GM12874 (cell line): ENCODE results near the gene GPR152.

Experiments
- TF ChIP-seq, protein P1 (sequence below): IDR thresholded peaks from 2 replicates; pipeline ENCODE4 v1.5.1; 2011; ENCODE audit warnings: low read depth, mild to moderate bottlenecking, control low read depth, low read length, moderate library complexity; ENCODE audit not compliant: insufficient read depth

The GPR152 gene

DNA sequence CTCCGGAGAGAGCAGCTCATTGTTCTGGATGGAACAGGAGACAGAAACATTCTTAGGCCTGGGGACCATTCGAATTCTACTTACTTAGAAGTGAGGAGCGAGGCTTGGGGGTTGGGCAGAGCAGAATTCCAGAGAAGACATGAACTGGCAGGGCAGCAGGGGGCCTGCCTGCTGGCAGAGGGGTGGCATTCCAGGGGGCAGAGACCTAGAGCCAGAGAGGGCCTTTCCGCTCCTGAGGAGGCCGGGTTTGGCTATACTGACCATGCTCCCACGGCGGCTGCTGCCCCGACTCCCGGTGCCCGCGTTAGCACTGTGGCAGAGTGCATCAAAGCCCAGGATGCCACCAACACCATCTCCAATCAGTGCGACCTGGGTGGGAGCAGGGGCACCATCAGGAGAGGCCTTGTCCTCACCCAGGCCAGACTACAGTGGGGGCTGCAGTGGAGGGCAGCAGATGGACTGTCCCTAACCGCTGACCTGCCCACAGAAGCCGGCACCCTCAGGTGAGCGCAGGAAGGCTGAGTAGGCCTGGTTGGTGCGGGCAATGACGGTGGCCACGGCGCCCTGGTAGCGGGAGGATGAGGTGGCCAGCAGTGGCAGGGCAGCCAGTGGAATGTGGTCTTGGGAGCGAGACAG lies 45.2 kb upstream of the GPR152 start:
- TF ChIP-seq, protein P1, sequence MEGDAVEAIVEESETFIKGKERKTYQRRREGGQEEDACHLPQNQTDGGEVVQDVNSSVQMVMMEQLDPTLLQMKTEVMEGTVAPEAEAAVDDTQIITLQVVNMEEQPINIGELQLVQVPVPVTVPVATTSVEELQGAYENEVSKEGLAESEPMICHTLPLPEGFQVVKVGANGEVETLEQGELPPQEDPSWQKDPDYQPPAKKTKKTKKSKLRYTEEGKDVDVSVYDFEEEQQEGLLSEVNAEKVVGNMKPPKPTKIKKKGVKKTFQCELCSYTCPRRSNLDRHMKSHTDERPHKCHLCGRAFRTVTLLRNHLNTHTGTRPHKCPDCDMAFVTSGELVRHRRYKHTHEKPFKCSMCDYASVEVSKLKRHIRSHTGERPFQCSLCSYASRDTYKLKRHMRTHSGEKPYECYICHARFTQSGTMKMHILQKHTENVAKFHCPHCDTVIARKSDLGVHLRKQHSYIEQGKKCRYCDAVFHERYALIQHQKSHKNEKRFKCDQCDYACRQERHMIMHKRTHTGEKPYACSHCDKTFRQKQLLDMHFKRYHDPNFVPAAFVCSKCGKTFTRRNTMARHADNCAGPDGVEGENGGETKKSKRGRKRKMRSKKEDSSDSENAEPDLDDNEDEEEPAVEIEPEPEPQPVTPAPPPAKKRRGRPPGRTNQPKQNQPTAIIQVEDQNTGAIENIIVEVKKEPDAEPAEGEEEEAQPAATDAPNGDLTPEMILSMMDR: no peak

DNA sequence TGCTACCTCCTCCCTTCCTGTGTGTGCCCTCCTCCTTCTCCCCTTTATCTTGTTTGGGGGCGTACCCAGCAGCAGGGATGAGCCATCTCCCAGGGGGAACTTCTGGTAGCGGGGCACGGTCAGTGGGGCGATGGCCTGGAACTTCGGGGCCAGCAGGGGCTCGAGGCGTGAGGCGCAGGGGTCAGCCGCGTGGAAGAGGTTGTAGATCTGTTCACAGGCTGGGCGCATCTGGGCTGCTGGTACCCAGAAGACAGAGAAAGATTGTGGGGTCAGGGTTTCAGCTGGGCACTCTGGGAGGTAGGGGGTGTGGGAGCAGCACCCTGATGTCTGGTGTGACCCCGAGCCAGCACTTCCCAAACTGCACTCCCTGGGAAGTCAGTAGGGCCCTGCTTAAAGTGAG lies 43.6 kb upstream of the GPR152 start:
- TF ChIP-seq, protein P1: no peak

DNA sequence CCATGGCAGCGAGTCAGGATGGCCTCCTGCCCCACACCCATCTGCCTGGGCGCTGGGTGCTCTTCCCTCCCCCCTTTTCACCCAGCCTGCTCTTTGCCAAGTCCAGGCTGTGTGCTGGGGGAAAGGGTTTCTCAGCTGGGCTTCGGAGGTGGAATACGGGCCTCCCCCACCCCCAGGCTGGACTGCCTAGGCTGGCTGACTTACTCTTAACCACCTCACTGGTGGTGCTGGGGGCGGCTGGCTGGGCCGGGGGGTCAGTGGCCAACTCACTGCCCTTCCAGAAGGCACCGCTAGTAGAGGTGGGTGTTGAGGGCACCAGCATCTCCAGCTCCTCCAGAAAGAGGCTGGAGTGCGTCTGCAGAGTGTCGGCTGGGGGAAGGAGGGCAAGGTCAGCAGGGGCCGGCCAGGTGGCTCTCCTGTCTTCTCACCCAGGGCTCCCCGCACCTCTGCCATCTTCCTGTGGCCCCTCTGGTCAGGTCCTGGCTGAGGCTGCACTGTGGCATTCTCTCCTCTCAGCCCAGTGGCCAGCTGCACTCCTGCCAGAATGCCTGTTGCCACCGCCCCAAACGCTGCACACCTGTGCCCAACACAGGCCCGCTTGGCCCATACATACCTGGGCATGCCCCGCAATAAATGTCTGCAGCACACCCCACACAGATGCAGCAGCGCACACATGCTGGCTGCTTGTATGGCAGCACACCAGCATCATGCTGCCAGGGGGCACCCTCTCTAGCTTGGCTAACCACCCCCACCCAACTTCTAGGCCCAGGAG lies 42.9 kb upstream of the GPR152 start:
- TF ChIP-seq, protein P1: no peak

DNA sequence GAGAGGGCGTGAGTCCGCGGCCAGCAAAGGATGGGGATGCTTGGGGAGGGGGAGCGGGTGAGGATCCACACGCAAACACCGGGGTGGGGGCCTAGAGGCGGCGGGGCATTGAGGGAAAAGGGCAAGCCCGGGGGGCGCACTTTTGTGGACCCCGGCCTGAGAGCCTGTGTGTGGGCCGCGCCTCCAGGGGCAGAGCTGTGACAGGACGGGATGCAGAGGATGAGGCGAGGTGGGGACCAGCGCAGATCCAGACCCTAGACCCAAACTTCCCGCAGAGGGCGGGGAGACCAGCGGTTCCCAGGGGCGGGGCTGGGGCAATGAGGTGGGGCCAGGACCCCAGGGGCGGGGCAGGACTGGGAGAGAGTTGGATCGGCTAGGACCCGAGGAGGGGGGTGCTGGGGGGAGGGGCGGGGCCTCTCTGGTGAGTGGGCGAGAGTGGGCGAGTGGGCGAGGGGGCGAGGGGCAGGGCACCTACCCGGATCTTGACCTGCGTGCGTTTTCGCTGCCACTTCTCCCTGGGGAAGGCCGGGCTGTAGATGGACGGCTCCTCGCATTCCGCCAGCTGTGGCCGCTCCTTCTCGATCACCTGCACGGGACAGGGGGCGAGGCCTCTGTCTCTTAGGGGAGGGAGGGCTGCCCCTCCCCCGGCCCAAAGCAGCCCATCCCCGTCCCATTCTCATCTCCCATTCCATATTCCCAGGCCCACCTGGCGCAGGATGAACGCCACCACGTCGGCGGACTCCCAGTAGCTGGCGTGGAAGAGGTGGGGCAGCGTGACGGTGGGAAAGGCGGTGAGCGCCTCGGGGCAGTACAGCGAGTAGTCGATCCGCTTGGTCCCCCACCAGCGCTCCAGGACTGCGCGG lies 42.1 kb upstream of the GPR152 start:
- TF ChIP-seq, protein P1: no peak

DNA sequence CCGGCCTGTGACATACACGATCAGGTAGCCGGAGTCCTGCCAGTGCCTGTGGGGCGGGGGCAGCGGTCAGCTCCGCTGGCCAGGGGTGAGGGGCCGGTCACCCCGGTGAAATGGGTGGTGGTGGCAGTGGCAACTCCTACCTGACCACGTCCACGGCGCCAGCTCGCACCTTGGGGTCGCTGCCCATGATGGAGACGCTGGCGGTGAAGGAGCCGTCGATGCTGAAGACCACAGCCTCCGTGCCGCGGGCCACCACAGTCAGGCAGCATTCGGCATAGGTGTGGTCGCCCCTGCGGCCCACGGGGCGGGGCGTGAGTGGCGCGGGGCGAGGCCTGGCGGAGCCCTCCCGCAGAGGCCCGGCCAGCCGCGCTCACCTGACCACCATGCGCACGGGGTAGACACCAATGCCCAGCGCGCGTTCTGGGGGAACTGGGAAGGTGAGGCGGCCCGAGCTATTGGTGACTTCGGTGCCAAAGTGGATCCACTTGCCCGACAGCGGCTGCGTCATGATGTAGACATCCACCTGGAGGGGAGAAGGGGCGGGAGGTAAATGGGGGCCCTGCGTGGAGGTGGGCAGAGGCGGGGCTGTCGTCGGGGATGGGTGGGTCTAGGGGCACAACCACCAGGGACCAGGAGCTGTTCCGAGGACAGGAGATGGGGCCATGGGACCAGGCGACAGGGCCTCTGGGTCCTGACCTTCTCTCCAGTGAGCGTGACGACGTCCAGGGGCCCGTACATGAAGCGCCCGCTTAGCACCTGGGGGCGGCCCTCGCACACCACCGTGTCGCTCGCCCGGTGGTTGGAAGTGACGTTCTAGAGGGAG lies 41.2 kb upstream of the GPR152 start:
- TF ChIP-seq, protein P1: no peak

DNA sequence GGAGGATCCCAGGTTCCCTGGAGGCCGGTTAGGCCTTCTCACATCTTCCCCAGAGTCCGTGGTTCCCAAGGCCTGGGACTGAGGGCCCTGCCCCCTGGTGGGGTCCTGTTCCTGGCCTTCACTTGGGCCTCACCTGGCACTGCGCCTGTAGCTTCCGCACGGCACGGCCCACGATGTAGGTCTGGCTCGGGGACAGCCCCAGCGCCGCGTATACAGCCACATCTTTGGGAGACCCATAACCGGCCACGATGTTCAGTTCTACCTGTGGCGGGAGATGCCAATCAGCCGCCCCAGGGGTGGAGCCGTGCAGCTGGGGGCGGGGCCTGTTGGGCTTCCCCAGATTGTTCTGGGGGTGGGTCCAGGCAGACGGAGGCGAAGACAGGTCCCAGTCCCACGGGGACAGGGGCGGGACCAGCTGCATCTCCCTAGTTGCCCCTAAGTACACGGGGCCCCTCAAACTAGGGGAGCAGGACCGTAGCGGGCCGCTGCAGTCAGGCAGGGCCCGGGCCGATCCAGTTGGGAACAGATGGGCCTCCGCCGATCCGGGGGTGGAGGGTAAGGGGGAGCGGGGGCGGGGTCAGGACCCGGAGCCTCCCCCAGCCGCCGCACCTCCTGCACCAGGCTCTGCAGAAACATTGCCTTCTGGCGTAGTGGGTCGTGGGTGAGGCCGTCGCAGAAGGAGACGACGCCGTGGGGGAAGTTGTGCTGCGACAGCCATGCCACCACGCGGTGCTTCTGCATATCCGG lies 40.4 kb upstream of the GPR152 start:
- TF ChIP-seq, protein P1: no peak
